Stimulated activated CD8-positive, alpha-beta memory T cell treated with anti-CD3 and anti-CD28 coated beads, Interleukin-4, amount 100 ng/mL, for 24 hours (primary cell): ENCODE data around the gene C1orf198.

Experiments
- DNase-seq: peaks from one replicate; pipeline ENCODE4 v3.0.0-alpha.2; 2020; ENCODE audit warnings: low read depth

C1orf198 gene

GRCh38 chr1:230892018-230892491 lies 23.7 kb upstream of the C1orf198 start:
- no peak for DNase-seq

- DNase-seq: no peak
Measured at GRCh38 chr1:230891413-230891812, 23.1 kb upstream of the C1orf198 start.

GRCh38 chr1:230884646-230885045 lies 16.3 kb upstream of the C1orf198 start:
- no peak for DNase-seq

- no peak for DNase-seq
Measured at GRCh38 chr1:230883967-230884366, 15.6 kb upstream of the C1orf198 start.

- no peak for DNase-seq
Measured at GRCh38 chr1:230879778-230880177, 11.5 kb upstream of the C1orf198 start.

- no peak for DNase-seq
Measured at GRCh38 chr1:230878591-230878990, 10.3 kb upstream of the C1orf198 start.

- no peak for DNase-seq
Measured at GRCh38 chr1:230877924-230878590, 9.7 kb upstream of the C1orf198 start.

GRCh38 chr1:230877146-230877923 lies 9.0 kb upstream of the C1orf198 start:
- DNase-seq: no peak

GRCh38 chr1:230876660-230877059 lies 8.3 kb upstream of the C1orf198 start:
- DNase-seq: no peak

- no peak for DNase-seq
Measured at GRCh38 chr1:230875370-230875769, 7.0 kb upstream of the C1orf198 start.

GRCh38 chr1:230870916-230871315 lies 2.6 kb upstream of the C1orf198 start:
- DNase-seq: no peak

GRCh38 chr1:230869500-230869899 lies 1.2 kb upstream of the C1orf198 start:
- DNase-seq: no peak

- no peak for DNase-seq
Measured at GRCh38 chr1:230868736-230869385, 540 bp upstream of the C1orf198 start.

- DNase-seq: no peak
Measured at GRCh38 chr1:230867101-230867902, 1.0 kb downstream of the C1orf198 start.

GRCh38 chr1:230866171-230867070 lies 1.9 kb downstream of the C1orf198 start:
- DNase-seq: no peak

GRCh38 chr1:230865062-230865817 lies 3.1 kb downstream of the C1orf198 start:
- DNase-seq: no peak

- no peak for DNase-seq
Measured at GRCh38 chr1:230864441-230864840, 3.9 kb downstream of the C1orf198 start.

- no peak for DNase-seq
Measured at GRCh38 chr1:230863449-230863848, 4.9 kb downstream of the C1orf198 start.

GRCh38 chr1:230861970-230862595 lies 6.2 kb downstream of the C1orf198 start:
- DNase-seq: no peak

GRCh38 chr1:230861489-230861888 lies 6.8 kb downstream of the C1orf198 start:
- no peak for DNase-seq
